HG03103 (cell line): ENCODE measurements around the gene CDRT15.
"Not testable (repeated sequence)": the region's sequence is repeated elsewhere in the genome, so short reads cannot be mapped to it uniquely, and the experiment has no call there.

ENCODE experiments used
- ATAC-seq: cut with Tn5 transposase; IDR thresholded peaks from one replicate; pipeline ENCODE4 v1.9.1; 2021; ENCODE audit warnings: low read depth; ENCODE audit not compliant: unreplicated experiment

CDRT15 gene

DNA sequence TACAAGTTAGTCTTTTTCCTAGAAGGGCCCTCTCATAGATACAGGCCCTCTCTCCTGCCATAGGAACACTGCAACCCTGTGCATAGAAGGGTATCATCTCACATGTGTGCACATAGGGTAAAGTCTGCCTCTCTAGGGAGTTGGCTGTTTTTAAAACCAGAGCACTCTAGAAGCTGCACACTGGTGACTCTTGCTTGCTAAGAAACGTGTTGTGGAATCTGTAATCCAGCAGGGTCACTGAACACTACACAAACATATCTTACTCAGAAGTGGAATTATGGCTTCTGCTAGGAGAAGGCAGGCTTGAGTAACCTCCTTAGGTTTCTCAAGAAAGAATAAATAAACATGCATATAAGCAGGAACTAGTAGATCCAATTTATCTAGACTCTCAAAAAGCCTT lies 45.9 kb downstream of the CDRT15 start:
- not testable (repeated sequence) for ATAC-seq

DNA sequence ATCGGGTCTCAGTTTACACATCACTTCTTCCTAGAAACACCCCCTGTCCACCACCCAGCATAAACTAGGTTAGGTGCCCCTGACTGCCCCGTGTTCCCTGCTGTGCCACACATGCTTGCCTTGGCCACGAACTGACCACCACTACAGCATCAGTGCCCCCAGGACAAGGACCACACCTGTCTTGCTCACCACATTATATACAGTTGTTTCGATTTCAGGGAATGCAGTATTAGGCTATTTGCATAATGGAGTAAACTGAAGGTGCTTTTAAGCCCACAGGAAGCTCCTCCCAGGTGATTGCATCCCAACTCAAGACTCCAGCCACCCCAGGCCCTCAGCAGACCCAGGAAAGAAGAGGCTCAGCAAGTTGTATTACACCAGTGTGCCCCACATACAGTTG lies 50.2 kb downstream of the CDRT15 start:
- not testable (repeated sequence) for ATAC-seq
